Body of pancreas (tissue), 4 donors: ENCODE results near the gene TMEM8B.

Experiments used
- CTCF ChIP-seq, 7 experiments: fragments of 450-650 bp in 4 of 7; fragments of 200-600 bp in 3 of 7; sonication (generic) in 3 of 7; IDR thresholded peaks; one replicate each; pipeline ENCODE4 v1.5.1; 2016 to 2019; ENCODE audit warnings: antibody characterized with exemption in 7 of 7
- POLR2A ChIP-seq, 3 donors: fragments of 450-650 bp; IDR thresholded peaks; one replicate each; pipeline ENCODE4 v1.6.1; 2016; ENCODE audit warnings: antibody characterized with exemption in 3 of 3, mild to moderate bottlenecking in 2 of 3

GRCh38 chr9:35789541-35789940 is 39.5 kb upstream of the TMEM8B start:
- TF ChIP-seq CTCF (IDR thresholded peaks at IDR 0.05) (no peak), POLR2A (IDR thresholded peaks at IDR 0.05) (no peak)
